ENCODE measurements around the gene ARHGAP24.

Gene ARHGAP24

DNA sequence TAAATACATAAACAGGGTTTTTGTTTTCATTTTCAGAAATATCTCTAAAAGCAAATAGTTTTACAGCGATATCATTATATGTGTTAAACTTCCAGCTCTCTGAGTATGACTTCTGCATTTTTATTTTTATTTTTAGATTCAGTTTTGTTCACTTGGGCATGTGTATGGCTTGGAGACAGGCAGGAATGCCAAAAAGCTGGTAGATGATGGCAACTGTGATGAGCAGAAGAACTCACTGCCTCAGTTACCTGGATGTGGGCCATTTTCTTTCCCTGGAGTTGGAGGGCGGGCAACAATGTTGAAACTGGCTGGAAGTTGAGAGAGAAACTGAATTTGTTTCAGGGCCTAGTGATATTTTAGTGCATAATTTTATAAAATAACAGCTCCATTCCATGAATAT, 266.4 kb downstream of the ARHGAP24 start:
- DNase-seq (ENCODE audit: low read depth): no peak

DNA sequence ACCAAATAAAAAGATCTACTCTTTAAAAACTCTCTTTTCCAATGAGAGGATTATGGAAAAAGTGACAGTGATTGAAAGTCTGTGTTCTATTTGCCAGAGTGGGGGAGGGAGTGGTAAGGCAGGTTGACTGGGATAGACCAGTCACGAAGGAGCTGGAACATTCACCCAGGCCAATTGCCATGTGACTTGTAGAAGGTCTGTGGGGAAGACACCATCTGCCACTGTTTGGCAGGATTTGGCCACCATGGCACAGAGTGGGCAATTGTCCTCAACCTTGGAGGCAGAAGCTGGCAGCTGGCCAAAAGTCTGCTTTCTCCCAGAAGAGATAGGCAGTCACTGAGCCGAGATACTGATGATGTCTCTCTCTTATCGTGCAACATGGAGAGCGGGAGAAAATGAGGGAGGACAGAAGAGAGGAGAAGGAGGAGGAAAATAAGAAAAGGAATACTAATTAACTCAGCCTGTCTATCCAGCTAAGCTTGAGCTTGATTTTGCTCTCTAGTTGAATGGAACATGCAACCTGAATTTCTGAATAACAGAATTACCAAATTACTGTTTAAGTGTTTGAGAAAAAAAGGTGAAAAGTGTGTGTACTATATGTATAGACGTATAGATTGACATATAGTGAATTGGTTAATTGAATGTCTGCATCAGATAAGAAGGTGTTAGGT, 267.1 kb downstream of the ARHGAP24 start:
- no peak for DNase-seq (ENCODE audit: low read depth)

DNA sequence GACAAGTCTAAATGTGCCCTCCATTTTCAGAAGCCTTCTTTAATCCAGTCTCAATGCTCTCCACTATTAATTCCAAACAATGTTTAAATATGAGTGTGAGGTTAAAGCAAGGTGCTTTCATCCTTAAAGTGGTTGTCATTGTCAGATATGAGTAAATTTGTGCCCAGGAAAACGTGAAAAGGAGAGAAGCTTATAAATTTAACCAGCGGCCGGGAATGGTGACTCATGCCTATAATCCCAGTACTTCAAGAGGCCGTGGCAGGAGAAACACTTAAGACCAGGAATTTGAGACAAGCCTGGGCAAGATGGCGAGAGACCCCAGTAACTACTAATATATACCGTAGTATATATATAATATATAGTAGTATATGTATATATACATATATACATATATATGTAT, 270.0 kb downstream of the ARHGAP24 start:
- no peak for DNase-seq (ENCODE audit: low read depth)

DNA sequence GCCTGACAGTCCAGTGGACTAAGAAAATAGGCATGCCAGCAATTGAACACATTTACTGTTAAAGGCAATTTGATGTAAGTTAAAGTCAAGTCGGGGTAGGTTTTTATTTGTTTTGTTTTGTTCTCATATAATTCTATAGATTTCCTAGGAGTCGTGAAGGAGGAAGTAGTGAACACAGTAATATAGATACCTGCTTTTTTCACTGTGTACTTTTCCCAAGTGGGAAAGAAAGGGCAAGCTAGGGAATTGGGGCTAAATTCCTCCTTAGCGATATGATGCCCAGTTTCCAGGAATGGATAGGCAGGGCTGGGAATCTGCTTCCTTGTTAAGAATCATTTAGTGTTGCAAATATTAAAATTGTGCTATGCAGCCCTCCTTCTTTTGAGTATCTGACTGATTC, 271.0 kb downstream of the ARHGAP24 start:
- no peak for DNase-seq (ENCODE audit: low read depth)

DNA sequence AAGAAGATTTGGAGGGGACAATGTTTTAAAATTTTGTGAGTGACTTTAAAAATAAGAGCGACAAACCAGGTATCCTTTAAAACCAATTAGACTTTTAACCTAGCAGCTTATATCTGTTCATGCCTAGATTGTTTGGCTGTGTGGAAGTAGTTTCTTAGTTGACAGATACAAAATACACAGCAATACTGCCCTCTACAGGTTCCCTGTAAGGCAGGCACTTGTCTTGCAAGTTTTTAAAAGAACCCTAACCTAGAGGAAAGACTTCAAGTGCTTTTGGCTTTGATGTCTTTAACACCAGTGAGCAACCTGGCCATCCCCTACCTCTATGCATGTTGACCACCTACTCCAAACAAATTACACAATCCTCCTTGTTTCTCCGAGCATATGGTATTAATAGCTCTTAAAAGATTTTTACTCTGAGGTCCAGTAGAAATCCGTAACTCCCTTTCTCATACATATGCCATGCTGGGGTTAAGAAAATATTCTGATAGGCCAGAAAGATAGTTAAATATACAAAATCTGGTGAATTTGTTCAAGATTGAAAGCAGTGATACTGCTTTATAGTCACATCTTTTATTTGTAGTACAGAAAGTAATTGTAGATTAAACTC, 273.0 kb downstream of the ARHGAP24 start:
- DNase-seq (ENCODE audit: low read depth): no peak

DNA sequence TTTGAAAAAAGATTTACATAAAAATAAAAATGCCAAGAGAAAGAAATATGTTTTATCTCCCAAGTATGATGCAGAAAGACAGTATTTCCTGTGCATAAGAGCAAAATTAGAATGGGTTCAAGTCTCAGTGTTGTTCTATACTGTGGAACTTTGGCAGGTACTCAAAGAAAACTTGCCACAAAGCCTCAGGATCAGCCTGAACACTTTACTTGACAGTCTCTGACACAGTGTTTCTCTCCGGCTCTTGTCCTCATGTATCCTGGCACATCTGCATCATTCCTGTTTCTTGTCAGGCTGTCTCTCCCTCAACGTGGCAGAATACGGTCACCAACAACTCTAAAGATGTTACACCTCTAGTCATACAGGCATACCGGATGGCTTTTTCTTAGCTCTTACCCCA, 273.7 kb downstream of the ARHGAP24 start:
- no peak for DNase-seq (ENCODE audit: low read depth)

DNA sequence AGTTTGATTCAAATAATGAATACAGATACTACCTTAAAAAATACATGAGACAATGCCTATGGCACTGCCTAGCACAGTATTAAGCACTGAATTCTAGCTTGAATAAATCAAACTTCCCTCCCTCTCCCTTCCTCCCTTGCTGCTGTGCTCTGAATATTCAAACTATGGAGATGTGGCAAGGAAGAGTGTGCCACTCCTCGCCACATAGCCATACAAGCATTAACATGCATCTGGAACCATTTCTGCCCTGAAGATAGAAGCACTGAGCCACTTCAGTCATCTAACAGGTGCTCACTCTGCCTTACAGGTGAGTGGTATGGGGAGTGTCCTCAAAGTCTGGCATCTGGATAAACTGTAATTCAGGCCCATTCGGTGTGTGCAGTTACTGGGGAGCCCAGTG, 276.9 kb downstream of the ARHGAP24 start:
- no peak for DNase-seq (ENCODE audit: low read depth)

DNA sequence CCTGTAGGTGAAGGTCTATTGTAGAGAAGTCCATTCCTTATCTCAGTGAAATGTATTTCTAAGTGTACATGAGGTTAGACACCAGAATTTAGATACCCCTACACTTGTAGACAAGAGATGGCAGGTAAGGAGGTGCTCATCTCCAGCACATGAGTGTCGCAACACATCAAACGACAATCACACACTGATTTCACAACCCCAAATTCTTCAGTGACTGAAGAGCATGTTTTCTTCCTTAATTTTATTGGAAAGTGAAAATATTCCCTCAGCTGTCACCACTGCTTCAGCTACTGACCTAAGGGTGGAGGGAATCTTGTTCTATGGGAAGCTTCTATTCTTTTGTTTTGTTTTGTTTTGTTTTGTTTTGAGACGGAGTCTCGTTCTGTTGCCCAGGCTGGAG, 280.3 kb downstream of the ARHGAP24 start:
- DNase-seq (ENCODE audit: low read depth): no peak

DNA sequence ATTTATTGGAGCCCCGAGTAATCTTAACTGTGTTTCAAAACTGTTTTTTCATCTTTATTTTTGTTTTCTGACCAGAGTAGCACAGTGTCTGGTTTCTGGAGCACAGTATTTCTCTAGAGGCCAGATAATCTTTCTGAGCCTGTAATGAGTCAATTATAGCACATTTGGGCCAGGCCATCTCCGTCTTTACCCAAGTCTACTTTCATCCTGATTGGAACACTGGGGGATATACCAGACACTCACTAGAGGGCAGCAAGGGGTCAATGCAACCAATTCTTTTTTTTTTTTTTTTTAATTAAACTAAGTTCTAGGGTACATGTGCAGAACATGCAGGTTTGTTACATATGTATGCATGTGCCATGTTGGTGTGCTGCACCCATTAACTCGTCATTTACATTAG, 282.0 kb downstream of the ARHGAP24 start:
- no peak for DNase-seq (ENCODE audit: low read depth)

DNA sequence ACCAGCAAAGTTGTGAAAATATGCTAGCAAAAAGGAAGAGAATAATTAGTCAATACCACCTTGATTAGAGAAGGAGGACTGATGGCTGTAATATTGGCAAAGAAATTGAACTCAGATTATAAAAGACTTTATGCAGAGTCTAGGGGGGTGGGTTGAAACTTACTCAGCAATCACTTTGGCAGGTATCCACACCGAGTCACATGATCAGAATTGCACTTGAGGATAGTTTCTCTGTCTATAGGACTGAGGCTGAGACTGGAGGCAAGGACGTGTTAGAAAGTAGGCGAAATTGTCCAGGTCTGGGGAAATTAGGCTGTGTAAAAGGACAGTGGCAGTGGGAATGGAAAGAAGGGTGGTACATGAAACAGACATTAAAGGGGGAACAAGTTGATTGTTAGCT, 284.4 kb downstream of the ARHGAP24 start:
- no peak for DNase-seq (ENCODE audit: low read depth)

DNA sequence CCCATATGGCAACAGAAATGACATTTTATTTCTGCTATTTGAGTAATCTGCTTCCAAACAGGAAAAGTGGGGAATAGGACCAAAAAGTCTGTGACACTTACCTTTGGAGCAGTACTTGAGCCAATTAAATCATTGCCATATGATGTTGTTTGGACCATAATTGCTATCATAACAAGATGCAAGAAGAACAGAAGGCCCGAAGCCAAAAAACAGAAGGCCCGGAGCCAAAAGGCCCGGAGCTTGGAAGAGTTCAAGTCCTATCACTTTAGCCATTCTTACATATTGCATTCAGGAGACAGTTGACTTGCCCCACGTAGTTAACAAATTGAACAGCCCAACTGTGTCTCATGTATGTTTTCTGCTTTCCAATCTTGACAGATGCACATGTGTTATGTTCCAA, 285.6 kb downstream of the ARHGAP24 start:
- no peak for DNase-seq (ENCODE audit: low read depth)

DNA sequence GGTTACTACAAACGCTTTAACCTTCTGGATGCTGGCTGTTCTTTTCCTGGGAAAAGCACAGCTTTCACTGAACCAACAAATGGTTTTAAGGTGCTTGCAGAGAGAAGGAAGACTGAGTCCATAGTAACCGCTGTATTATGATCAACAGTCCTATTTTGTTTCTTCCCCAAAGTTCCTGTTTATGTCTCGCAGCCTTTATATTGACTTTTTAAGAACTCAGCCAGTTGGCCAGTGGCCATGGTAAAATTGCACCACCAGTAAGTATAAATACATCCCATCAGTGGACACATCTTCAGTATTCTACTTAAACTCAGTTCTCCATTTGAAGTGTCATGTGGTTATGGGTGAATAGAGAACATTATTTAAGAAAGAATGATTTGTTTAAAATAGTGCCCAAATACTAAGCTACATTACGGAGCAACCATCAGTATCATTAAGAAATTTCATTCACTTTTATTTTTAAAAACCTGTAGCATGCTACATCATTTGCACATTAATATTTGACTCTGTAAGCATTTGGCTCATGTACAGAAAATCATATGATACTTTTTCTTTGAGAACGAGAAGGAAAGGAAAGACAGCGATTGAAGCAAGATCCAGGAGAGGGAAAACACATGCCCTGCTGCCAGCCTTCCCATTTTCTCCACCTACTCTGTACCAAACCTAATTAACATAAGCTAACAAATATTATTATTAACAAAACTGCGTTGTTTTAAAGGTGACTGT, 287.0 kb downstream of the ARHGAP24 start:
- DNase-seq (ENCODE audit: low read depth): no peak

DNA sequence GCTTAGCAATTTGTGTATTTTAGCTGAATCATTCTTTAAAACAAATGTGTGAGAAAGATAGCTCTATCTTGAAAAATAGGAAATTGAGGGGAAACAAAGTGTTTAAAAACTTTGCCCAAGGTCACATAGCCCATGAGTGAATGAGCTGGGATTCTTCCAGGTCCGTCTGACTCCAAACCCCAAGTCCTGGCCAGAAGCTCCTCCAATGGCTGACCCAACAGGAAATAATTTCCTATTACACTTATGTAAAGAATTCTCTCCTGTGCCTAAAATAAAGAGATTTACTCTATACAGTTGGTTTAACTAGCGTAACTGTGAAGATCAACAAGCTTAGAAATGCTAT, 287.6 kb downstream of the ARHGAP24 start:
- no peak for DNase-seq (ENCODE audit: low read depth)

DNA sequence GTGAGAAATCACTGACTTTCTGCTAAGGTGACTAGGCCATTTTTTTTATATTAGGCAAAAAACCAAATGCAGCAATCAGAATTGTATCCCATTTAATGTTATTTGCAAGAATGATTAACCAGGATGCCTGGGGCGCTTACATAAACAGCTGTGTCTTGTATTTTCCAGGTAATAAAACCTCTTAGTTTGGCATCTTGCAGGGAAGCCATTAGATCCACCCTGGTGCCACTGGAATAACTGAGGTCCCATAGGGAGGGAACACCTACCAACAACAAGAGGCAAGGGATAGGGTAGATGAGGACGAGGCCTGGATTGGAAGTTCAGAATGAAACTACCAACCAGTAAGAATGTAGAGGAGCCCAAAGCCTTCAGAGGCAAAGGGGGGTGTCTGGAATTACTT, 288.3 kb downstream of the ARHGAP24 start:
- no peak for DNase-seq (ENCODE audit: low read depth)

DNA sequence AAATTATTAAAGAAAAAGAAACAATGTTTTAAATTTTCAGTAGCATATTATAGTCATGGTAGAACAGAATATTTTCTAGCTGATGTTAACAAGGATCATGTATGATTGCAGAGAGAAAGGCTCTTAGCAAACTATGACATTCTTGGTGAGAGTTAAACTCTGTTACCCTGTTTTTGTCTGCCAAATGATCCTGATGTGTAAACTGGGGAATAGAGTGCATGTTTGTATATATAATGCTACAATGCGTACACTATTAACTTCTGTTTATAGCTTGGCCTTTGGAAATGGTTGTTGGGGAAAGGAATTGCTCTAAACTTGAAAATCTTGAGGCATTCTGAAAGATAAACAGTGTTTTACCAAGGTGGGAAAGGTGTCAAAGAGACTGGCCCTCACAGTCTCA, 292.7 kb downstream of the ARHGAP24 start:
- DNase-seq (ENCODE audit: low read depth): no peak

DNA sequence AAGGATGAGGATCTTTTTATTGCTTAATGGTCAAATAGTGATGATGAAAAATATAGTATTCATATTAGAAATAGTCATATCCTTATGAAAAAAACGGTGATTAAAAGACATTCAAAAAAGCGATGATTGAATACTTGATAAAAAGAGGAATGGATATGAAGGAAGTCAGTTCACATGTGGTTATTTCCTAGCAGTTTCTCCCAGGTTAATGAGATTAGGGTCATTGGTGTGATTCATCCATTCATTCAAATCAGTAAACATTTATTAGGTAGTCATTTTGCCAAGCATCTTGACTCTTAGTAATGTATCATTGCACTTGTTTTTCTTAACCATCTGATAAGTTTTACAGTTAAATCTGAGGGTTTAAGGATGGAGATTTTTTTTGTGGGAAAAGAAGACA, 294.1 kb downstream of the ARHGAP24 start:
- DNase-seq (ENCODE audit: low read depth): no peak

DNA sequence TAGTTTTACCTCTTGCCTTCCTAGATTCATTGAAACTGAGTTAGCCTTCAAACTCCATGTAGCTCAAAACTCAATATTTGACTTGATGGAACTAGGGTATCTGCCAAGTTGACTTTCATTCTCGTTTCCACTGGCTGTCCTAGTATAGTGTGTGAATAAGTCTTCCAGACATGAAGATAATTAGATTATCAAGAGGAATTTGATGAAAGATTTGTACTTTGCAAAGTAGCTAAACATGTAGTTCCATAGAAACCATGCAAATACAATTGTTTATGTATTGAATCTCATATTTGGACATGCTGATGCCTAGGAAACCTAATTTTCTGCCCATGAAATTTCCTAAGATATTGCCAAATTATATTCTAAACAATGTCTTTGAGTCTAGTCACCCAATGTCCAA, 297.5 kb downstream of the ARHGAP24 start:
- no peak for DNase-seq (ENCODE audit: low read depth)

DNA sequence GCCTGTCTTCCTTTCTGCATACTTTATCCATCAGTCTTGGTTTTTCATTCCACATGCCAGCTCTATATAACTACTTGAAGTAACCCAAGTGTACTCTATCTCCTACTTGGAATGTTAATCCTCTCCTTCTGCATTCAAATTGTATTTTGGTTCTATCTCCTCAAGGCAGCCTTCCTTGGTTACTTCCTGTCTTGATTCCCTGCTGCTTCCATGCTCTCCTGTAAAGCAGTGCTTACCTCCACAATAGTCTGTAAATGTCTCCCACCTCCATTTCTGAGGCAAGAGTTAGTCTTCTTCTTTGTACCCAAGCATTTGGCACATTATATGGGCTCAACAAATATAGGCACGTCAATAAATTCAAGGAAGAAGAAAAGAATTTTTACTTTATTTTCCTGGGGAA, 298.4 kb downstream of the ARHGAP24 start:
- DNase-seq (ENCODE audit: low read depth): no peak

DNA sequence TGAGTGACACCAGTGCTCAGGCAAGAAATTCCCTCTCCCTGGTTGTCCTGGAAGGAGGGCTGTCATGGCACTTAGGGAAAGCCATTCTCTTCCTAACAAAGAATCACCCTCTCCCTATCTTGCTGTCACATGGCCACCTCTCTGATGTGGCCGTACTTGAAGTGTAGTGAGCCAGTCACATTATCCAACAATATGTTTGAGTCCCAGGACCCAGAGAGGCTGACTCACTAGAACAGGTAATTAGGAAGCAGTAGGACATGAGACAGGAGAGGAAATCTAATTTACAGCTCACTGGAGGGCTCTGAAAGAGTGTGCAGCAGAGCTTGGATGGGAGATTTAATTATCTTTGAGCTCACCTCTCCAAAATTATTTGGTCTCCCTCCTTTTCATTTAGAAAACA, 299.1 kb downstream of the ARHGAP24 start:
- DNase-seq (ENCODE audit: low read depth): no peak

DNA sequence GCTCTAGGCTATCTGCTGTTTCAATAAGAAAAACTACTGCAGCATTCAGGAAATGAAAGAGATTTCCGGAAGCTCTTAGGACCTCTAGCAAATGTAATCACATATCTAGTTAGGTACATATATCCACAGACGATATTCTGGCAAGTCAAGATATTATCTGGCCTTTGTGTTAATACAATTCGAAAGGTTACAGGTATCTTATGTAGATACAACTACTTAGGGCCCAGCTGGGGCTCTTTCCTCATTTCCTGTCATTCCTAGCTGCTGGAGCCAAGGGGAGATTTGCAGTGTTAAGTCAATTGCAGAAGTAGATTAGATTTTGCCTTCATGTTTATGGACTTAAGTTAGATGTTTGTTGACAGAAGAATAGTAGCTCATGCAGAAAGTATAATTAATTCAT, 299.5 kb downstream of the ARHGAP24 start:
- no peak for DNase-seq (ENCODE audit: low read depth)

DNA sequence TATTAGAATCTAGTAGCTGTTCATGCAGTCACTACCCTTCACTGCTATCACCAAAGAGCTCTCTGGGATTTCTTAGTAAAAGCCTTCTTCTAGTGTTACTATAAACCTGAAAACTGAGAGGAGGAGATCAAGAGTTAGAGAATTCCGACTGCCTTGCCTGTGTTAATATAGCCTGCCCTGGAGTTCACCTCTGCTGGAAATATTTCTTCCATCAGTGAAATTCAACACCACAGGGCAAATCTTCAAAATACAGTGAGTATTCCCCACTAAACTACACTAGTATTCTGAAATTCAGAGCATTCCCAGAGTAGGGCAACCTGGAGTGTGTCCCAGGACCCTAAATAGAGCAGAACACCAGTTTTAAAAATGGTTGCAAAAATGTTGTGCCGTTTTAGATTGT, 301.1 kb downstream of the ARHGAP24 start:
- no peak for DNase-seq (ENCODE audit: low read depth)

DNA sequence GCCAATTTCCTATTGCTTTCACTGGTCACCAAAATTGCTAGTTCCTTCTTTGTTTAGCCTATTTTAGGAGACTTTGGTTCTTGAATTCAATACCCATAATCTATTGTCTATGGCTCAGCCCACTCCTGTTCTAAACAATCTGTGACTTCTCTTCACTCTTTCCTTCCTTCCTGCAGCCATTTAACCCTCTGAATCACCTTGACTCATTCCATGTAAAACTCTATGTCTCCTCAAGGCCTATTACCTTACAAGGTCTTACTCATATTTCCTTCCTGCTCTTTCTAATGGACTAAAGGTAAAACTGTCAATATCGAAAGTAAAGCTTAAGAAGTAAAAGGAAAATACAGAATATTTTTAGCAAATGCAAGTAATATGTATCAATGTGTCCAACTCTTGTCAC, 301.6 kb downstream of the ARHGAP24 start:
- no peak for DNase-seq (ENCODE audit: low read depth)

DNA sequence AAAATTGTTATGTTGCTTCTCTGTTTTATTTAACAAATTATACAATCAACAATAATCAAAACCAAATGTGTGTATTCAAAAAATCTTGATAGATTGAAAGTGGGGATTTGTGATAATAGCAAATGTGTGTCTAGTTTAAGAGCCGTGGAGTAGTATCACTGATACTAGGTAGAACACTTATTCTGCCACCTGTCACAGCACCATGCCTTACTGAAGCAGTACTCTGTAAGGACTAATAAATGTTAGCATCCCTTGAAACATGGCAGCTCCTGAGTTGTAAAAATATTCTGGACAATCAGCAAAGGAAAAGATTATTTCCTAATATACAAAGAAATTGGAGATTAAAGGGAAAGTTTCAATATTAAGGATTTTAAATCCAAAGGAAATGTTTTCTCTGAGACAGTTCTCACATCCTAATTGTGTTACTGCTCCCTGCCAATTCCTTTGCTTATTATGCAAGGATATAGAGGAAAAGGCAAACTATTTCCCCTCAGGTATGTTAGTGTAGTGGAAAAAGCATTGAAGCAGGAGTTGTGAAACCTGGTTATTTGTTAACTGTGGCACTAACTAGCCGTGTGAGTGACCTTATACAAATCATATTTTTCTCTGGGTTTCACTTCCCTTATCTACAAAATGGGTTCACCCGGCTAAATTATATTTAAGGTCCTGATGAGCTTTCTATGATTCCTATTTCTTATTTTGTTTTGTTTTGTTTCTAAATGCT, 303.1 kb downstream of the ARHGAP24 start:
- DNase-seq (ENCODE audit: low read depth): no peak

All from stimulated activated CD8-positive, alpha-beta memory T cell treated with anti-CD3 and anti-CD28 coated beads, Interleukin-12 subunit alpha, Interleukin-12 subunit beta, amount 100 ng/mL, for 4 hours (primary cell).